IgD-negative memory B cell (primary cell): ENCODE results near the gene ASCL2. TPM values are rescaled to one million over a fixed set of nuclear protein-coding genes. Genes with fewer than 3 reads are reported as not detected.
A peak's percentile ranks its signal among the peaks of the same experiment; 100 is the strongest.

Experiments
- H3K27ac Mint-ChIP-seq, 3 donors: one replicate each; pipeline ENCODE4 v1.8.0; 2020 to 2022; ENCODE audit warnings: mild to moderate bottlenecking in 3 of 3, mixed read lengths in 3 of 3, moderate library complexity in 1 of 3
- H3K27me3 Mint-ChIP-seq: one replicate; pipeline ENCODE4 v1.8.0; 2021; ENCODE audit warnings: mixed read lengths
- H3K36me3 Mint-ChIP-seq: one replicate; pipeline ENCODE4 v1.8.0; 2020; ENCODE audit warnings: mild to moderate bottlenecking, mixed read lengths
- H3K4me1 Mint-ChIP-seq, 3 donors: one replicate each; pipeline ENCODE4 v1.8.0; 2020 to 2022; ENCODE audit warnings: mixed read lengths in 3 of 3, mild to moderate bottlenecking in 1 of 3
- H3K4me3 Mint-ChIP-seq, 4 donors: one replicate each; pipeline ENCODE4 v1.8.0; 2020 to 2022; ENCODE audit warnings: mild to moderate bottlenecking in 4 of 4, mixed read lengths in 4 of 4, moderate library complexity in 3 of 4
- H3K9me3 Mint-ChIP-seq, 3 donors: one replicate each; pipeline ENCODE4 v1.8.0; 2020 to 2021; ENCODE audit warnings: mixed read lengths in 3 of 3, mild to moderate bottlenecking in 1 of 3
- polyA plus RNA-seq: library from polyadenylated mRNA; unstranded; fragments of 300-500 nt; fragmentation: Illumina TruSeq; gene quantifications from one replicate; pipeline ENCODE4 v1.2.3, GENCODE V29; 2021

Gene ASCL2
- polyA plus RNA-seq, 1 donor from 2014 or later: 5.0 TPM

GRCh38 chr11:2273311-2273710, 2.9 kb upstream of the ASCL2 start:
- H3K4me1 Mint-ChIP-seq: peaks cover 4 to 6% (median 5%) of the 10 kb centered on the region in 3 donors

GRCh38 chr11:2272946-2273280, 2.5 kb upstream of the ASCL2 start:
- no peaks in the 10 kb centered on the region for H3K9me3 Mint-ChIP-seq
- peaks cover 6% of the 10 kb centered on the region in 3 donors for H3K4me1 Mint-ChIP-seq
- H3K36me3 Mint-ChIP-seq: peaks cover 2% of the 10 kb centered on the region
- H3K27ac Mint-ChIP-seq: peak overlapping the region in 1 of 3 donors; percentile 53
- peaks cover 11% of the 10 kb centered on the region for H3K27me3 Mint-ChIP-seq
- peak overlapping the region in 1 of 4 donors; percentile 77 for H3K4me3 Mint-ChIP-seq

More at GRCh38 chr11:2273311-2273710, 2.9 kb upstream of the ASCL2 start:
- H3K9me3 Mint-ChIP-seq: no peaks in the 10 kb centered on the region
- peak overlapping the region in 1 of 4 donors; percentile 77 for H3K4me3 Mint-ChIP-seq
- peak overlapping the region in 1 of 3 donors; percentile 15 for H3K27ac Mint-ChIP-seq
- peaks cover 2% of the 10 kb centered on the region for H3K36me3 Mint-ChIP-seq
- peaks cover 11% of the 10 kb centered on the region for H3K27me3 Mint-ChIP-seq

DNA sequence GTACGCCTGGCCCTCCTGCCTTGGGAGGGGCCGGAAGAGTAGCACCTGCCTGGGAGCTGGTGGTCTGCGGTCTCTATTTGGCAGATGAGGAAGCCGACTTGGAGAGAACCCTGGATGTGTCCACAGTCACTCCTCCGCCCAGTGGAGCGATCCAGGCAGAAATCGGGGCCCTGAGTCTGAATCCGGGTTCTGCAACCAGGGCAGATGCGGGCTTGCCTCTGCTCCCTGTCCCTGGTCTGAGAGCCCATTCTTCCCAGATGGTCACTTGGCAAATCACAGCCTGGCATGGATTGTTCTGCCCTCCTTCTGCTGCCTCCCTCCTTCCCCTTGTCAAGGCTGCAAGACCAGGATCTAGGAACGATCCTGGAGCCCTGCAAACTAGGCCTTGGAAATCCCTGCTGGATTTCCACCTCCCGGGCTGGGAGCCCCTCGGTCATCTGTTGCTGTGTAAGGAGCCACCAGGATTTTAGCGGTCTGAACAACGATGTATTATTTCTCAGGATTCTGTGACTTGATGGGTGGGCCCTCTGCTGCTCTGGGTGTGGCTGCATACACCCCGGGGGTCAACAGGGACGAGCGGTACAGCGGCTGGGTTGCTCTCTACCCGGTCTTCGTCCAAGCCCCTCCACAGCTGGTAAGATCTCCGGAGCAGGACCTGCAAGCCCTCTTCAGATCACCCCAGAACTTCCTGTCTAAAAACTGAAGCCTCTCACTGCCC, 2.0 kb upstream of the ASCL2 start:
- H3K27ac Mint-ChIP-seq: peak overlapping the region in 2 of 3 donors; percentile 53 to 88
- H3K27me3 Mint-ChIP-seq: peaks cover 11% of the 10 kb centered on the region
- peaks cover 6% of the 10 kb centered on the region in 3 donors for H3K4me1 Mint-ChIP-seq
- H3K9me3 Mint-ChIP-seq: no peaks in the 10 kb centered on the region
- H3K4me3 Mint-ChIP-seq: peak overlapping the region in 2 of 4 donors; percentile 9 to 77
- H3K36me3 Mint-ChIP-seq: peaks cover 1% of the 10 kb centered on the region

DNA sequence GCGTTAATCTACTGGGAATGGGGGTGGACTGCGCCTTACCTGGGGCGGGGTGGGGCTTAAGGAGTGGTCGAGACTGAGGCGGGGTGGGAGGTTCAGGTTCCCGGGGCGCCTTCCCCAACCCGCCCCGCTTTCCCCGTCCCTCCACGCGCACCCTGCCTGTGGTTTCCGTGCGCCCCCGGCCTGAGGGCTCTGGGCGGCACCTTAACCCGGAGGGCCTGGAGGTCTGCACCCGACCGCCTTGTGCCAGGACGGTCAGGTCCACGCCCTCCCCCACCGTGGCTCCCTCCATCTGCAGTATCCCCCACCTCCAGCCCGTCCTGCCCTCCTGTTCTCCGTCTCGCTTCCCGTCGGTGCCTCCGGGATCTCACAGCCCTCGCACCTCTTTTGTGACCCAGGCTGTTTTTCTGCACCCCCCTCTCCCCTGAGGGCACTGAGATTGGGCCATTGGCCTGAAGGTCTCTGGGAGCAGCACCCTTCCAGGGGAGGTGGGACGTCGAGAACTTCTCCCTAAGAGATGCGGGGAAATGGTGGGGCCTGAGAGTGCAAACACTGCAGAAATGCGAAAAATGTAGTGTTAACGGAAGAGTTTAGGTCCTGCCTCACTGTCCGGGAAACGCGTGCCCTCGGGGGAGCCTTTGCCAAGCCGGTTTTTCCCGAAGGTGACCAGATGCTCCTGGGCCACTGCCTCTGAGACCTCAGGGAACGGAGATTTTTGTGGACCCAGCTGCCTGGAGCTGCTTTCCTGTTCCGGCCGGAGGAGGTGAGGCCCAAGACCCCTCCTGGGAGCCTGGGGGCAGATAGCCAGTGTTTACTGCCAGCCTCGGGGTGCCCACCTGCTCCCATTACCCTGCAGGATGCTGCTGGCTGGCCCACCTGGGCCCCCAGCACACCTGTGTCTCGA, 1.2 kb upstream of the ASCL2 start:
- peak overlapping the region; percentile 48 to 81 (median 75) for H3K4me3 Mint-ChIP-seq
- no peaks in the 10 kb centered on the region for H3K36me3 Mint-ChIP-seq
- peak overlapping the region in 1 of 3 donors; percentile 88 for H3K27ac Mint-ChIP-seq
- H3K4me1 Mint-ChIP-seq: peaks cover 6 to 9% (median 8%) of the 10 kb centered on the region in 3 donors
- H3K27me3 Mint-ChIP-seq: peaks cover 8% of the 10 kb centered on the region
- H3K9me3 Mint-ChIP-seq: no peaks in the 10 kb centered on the region

DNA sequence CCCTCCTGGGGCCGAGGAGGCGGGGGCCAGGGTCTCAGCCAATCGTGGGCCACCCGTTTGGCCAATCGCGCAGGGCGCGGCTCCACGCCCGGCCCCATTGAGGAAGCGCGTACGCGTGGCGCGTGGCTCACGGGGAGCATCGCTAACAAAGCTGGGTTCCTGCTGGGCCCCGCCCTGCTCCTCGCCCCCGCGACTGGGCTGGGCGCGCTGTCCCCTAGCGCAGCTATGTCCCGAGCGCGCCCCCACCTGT, 614 bp upstream of the ASCL2 start:
- Mint-ChIP-seq H3K27ac (no peak overlapping the region), H3K27me3 (peaks cover 7% of the 10 kb centered on the region), H3K4me3 (peak overlapping the region in 2 of 4 donors; percentile 48 to 81), H3K9me3 (no peaks in the 10 kb centered on the region), H3K36me3 (peaks cover under 1% of the 10 kb centered on the region), H3K4me1 (peaks cover 12 to 14% (median 14%) of the 10 kb centered on the region in 3 donors)

- Mint-ChIP-seq H3K9me3 (no peaks in the 10 kb centered on the region), H3K4me1 (peaks cover 21 to 24% (median 23%) of the 10 kb centered on the region in 3 donors), H3K27me3 (peaks cover 7% of the 10 kb centered on the region), H3K4me3 (peak overlapping the region; percentile 74 to 87 (median 79)), H3K27ac (peak overlapping the region in 1 of 3 donors; percentile 74), H3K36me3 (peaks cover 1% of the 10 kb centered on the region)
These were observed 627 bp downstream of the ASCL2 start for GRCh38 chr11:2269601-2270321.

GRCh38 chr11:2268729-2269600, 1.4 kb downstream of the ASCL2 start:
- H3K4me1 Mint-ChIP-seq: peaks cover 21 to 27% (median 25%) of the 10 kb centered on the region in 3 donors
- peaks cover 7% of the 10 kb centered on the region for H3K27me3 Mint-ChIP-seq
- peak overlapping the region; percentile 71 to 80 (median 74) for H3K27ac Mint-ChIP-seq
- no peaks in the 10 kb centered on the region for H3K9me3 Mint-ChIP-seq
- H3K4me3 Mint-ChIP-seq: peak overlapping the region; percentile 77 to 87 (median 85)
- H3K36me3 Mint-ChIP-seq: peaks cover 1% of the 10 kb centered on the region

DNA sequence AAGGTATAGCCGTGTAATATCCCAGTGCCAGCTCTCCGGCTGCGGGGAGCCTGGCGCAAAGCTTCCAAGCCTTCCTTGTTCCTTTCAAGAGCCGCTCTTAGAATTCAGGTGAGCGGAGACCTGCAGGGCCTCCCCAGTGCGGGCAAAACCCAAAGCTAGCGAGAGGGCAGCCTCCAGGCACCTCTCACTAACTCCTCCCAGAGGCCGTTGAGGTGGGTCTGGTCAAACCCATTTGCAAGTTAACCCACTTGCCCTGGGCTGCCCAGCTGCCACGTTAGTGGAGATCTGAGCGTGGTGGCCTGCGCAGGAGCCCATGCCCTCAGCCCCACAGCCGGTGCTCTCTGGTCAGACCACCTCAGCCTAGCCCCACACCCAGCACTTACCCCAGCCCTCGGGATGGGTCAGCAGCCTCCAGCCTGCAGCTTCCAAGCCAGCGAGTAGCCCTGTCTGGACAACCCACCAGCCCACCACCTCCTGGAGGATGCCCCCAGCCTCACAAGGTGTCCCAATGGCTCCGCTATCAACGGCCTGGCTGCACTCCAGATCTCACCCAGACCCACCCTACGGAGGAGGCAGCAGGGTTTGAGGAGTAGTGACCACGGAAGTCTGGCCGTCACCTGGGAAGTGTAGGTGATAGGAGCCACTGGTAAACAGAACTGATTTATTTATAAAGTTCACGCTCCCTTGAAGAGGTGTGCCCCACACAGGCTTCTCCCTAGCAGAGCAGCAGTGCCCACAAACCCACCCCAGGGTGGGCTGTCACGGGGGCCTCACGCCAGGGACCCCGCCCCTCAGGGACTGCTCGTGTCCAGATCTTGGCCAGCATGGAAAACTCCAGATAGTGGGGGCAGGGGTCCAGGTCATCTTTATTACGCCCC, 2.3 kb downstream of the ASCL2 start:
- Mint-ChIP-seq H3K4me1 (peaks cover 21 to 27% (median 25%) of the 10 kb centered on the region in 3 donors), H3K27me3 (peaks cover 7% of the 10 kb centered on the region), H3K27ac (peak overlapping the region; percentile 71 to 74 (median 73)), H3K9me3 (no peaks in the 10 kb centered on the region), H3K4me3 (peak overlapping the region; percentile 74 to 87 (median 82)), H3K36me3 (peaks cover 1% of the 10 kb centered on the region)

DNA sequence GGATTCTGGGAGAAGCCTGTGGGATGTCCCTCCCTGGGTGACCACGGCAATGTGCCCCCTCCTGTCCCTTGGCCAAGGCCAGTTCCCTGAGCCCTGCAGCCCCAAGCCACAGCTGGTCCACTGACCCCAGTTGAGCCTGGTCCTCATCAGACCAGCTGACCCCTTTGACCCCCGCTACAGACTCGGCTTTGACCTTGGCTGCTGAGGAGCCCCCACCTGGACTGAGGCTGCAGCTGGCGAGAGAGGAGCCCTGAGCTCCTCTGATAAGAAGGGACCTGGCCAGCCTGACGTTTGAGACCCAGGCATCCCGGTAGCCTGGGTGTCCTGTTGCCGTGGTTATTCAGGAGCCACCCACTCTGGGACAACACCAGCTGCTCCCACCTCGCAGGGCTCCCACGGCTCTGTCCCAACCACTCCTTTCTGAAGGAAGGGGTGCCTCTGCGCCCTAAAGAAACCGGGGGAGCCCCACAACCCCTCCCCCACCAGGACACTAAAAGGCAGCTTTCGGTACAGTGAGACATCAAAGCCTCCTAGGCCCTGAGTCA, 3.0 kb downstream of the ASCL2 start:
- H3K27ac Mint-ChIP-seq: peak overlapping the region in 1 of 3 donors; percentile 74
- H3K36me3 Mint-ChIP-seq: peaks cover 1% of the 10 kb centered on the region
- H3K4me3 Mint-ChIP-seq: peak overlapping the region; percentile 4 to 86 (median 40)
- peaks cover 21 to 27% (median 25%) of the 10 kb centered on the region in 3 donors for H3K4me1 Mint-ChIP-seq
- H3K27me3 Mint-ChIP-seq: peaks cover 7% of the 10 kb centered on the region
- H3K9me3 Mint-ChIP-seq: no peaks in the 10 kb centered on the region

- no peaks in the 10 kb centered on the region for H3K9me3 Mint-ChIP-seq
- peaks cover 1% of the 10 kb centered on the region for H3K36me3 Mint-ChIP-seq
- H3K4me3 Mint-ChIP-seq: peak overlapping the region in 2 of 4 donors; percentile 86 to 87
- peaks cover 6% of the 10 kb centered on the region for H3K27me3 Mint-ChIP-seq
- peak overlapping the region in 2 of 3 donors; percentile 90 to 92 for H3K27ac Mint-ChIP-seq
- peaks cover 21 to 26% (median 25%) of the 10 kb centered on the region in 3 donors for H3K4me1 Mint-ChIP-seq
These were observed 3.6 kb downstream of the ASCL2 start for GRCh38 chr11:2266586-2267305.

- H3K27me3 Mint-ChIP-seq: peaks cover 3% of the 10 kb centered on the region
- H3K4me3 Mint-ChIP-seq: peak overlapping the region; percentile 55 to 93 (median 74)
- peak overlapping the region; percentile 85 to 92 (median 90) for H3K27ac Mint-ChIP-seq
- H3K4me1 Mint-ChIP-seq: peaks cover 21 to 25% (median 23%) of the 10 kb centered on the region in 3 donors
- peaks cover 1% of the 10 kb centered on the region for H3K36me3 Mint-ChIP-seq
- H3K9me3 Mint-ChIP-seq: no peaks in the 10 kb centered on the region
These were observed 4.4 kb downstream of the ASCL2 start for GRCh38 chr11:2265854-2266585.

DNA sequence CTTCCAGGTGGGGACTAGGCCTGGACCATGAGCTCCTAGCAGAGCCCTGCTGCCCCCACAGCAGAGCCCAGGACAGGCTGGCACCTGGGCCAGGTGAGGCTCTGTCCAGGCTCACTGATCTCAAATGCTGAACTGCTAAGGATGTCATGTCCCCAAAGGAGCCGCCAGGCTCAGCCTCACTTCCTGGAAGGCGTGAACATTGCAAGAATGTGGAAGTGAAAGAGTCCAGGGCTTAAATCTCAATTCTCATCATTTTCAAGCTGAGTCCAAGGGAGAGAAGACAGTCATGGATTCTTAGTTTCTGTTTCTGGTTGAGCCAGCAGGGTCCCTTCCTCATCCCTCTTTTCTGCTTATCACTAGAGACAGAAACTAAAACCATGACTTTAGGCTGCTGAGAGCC, 5.0 kb downstream of the ASCL2 start:
- H3K9me3 Mint-ChIP-seq: no peaks in the 10 kb centered on the region
- H3K4me3 Mint-ChIP-seq: peak overlapping the region; percentile 55 to 93 (median 74)
- H3K36me3 Mint-ChIP-seq: peaks cover 1% of the 10 kb centered on the region
- H3K4me1 Mint-ChIP-seq: peaks cover 21 to 24% (median 23%) of the 10 kb centered on the region in 3 donors
- peak overlapping the region; percentile 85 to 92 (median 90) for H3K27ac Mint-ChIP-seq
- no peaks in the 10 kb centered on the region for H3K27me3 Mint-ChIP-seq
